ENCODE data around the gene PTGIS.

The PTGIS gene

GRCh38 chr20:49470922-49471321, 97.0 kb downstream of the PTGIS start:
- TF ChIP-seq CTCF (IDR thresholded peaks at IDR 0.05): no peak
- Histone ChIP-seq H3K27me3 (ENCODE audit: control insufficient read depth, insufficient read depth, low read length) (no peaks in the 10 kb centered on the region), H3K79me2 (no peaks in the 10 kb centered on the region)

GRCh38 chr20:49469060-49469459, 98.9 kb downstream of the PTGIS start:
- no peak for TF ChIP-seq CTCF (IDR thresholded peaks at IDR 0.05)
- H3K27ac ChIP-seq: no peak overlapping the region
- H3K36me3 ChIP-seq (ENCODE audit: control insufficient read depth, insufficient read depth, low read length): no peaks in the 10 kb centered on the region
- H3K79me2 ChIP-seq: no peaks in the 10 kb centered on the region
- H3K4me3 ChIP-seq (ENCODE audit: low read depth, low read length): no peak overlapping the region
- H3K27me3 ChIP-seq (ENCODE audit: control insufficient read depth, insufficient read depth, low read length): no peaks in the 10 kb centered on the region
- no peaks in the 10 kb centered on the region for H3K4me1 ChIP-seq
- no peak overlapping the region for H2AFZ ChIP-seq
- no peak overlapping the region for H3K9ac ChIP-seq
- no peak overlapping the region for H3K4me2 ChIP-seq (ENCODE audit: low read length)
- no peaks in the 10 kb centered on the region for H3K9me3 ChIP-seq (ENCODE audit: control insufficient read depth, low read length)

More at GRCh38 chr20:49470922-49471321, 97.0 kb downstream of the PTGIS start:
- Histone ChIP-seq H3K27ac (no peak overlapping the region), H3K4me1 (no peaks in the 10 kb centered on the region), H3K4me3 (ENCODE audit: low read depth, low read length) (no peak overlapping the region), H2AFZ (no peak overlapping the region), H3K36me3 (ENCODE audit: control insufficient read depth, insufficient read depth, low read length) (no peaks in the 10 kb centered on the region), H3K4me2 (ENCODE audit: low read length) (no peak overlapping the region), H3K9ac (no peak overlapping the region), H3K9me3 (ENCODE audit: control insufficient read depth, low read length) (no peaks in the 10 kb centered on the region)

- H3K4me3 ChIP-seq (ENCODE audit: low read depth, low read length): no peak overlapping the region
- H3K27me3 ChIP-seq (ENCODE audit: control insufficient read depth, insufficient read depth, low read length): no peaks in the 10 kb centered on the region
- no peaks in the 10 kb centered on the region for H3K4me1 ChIP-seq
- no peak overlapping the region for H2AFZ ChIP-seq
- no peaks in the 10 kb centered on the region for H3K9me3 ChIP-seq (ENCODE audit: control insufficient read depth, low read length)
- H3K36me3 ChIP-seq (ENCODE audit: control insufficient read depth, insufficient read depth, low read length): no peaks in the 10 kb centered on the region
- no peak overlapping the region for H3K9ac ChIP-seq
- no peak overlapping the region for H3K27ac ChIP-seq
- H3K79me2 ChIP-seq: no peaks in the 10 kb centered on the region
- no peak overlapping the region for H3K4me2 ChIP-seq (ENCODE audit: low read length)
- TF ChIP-seq CTCF (IDR thresholded peaks at IDR 0.05): no peak
Measured at GRCh38 chr20:49468412-49468811, 99.5 kb downstream of the PTGIS start.

- Histone ChIP-seq H3K27ac (no peak overlapping the region), H3K4me1 (no peaks in the 10 kb centered on the region), H2AFZ (no peak overlapping the region), H3K4me2 (ENCODE audit: low read length) (no peak overlapping the region), H3K9ac (no peak overlapping the region), H3K27me3 (ENCODE audit: control insufficient read depth, insufficient read depth, low read length) (no peaks in the 10 kb centered on the region), H3K9me3 (ENCODE audit: control insufficient read depth, low read length) (no peaks in the 10 kb centered on the region), H3K4me3 (ENCODE audit: low read depth, low read length) (no peak overlapping the region), H3K36me3 (ENCODE audit: control insufficient read depth, insufficient read depth, low read length) (no peaks in the 10 kb centered on the region), H3K79me2 (no peaks in the 10 kb centered on the region)
- no peak for TF ChIP-seq CTCF (IDR thresholded peaks at IDR 0.05)
Measured at GRCh38 chr20:49466114-49466912, 101.6 kb downstream of the PTGIS start.

GRCh38 chr20:49464556-49464955, 103.4 kb downstream of the PTGIS start:
- Histone ChIP-seq H3K4me3 (ENCODE audit: low read depth, low read length) (no peak overlapping the region), H3K36me3 (ENCODE audit: control insufficient read depth, insufficient read depth, low read length) (no peaks in the 10 kb centered on the region), H3K4me2 (ENCODE audit: low read length) (no peak overlapping the region), H3K9ac (no peak overlapping the region), H3K4me1 (no peaks in the 10 kb centered on the region), H3K79me2 (no peaks in the 10 kb centered on the region), H3K27ac (no peak overlapping the region), H2AFZ (no peak overlapping the region), H3K27me3 (ENCODE audit: control insufficient read depth, insufficient read depth, low read length) (no peaks in the 10 kb centered on the region), H3K9me3 (ENCODE audit: control insufficient read depth, low read length) (no peaks in the 10 kb centered on the region)
- TF ChIP-seq CTCF (IDR thresholded peaks at IDR 0.05): no peak

Measured in parathyroid adenoma (tissue), 2 donors.